ENCODE measurements around the gene KIF26B. TPM values are rescaled to one million over a fixed set of nuclear protein-coding genes. Genes with fewer than 3 reads are reported as not detected.

The KIF26B gene
- total RNA-seq, 2 donors from 2014 or later: 0.30 to 0.35 TPM

GRCh38 chr1:245546875-245547274, 392.1 kb downstream of the KIF26B start:
- H3K4me1 ChIP-seq: no peaks in the 10 kb centered on the region
- H3K27ac ChIP-seq: no peak overlapping the region
- no peak for TF ChIP-seq CTCF (IDR thresholded peaks at IDR 0.05)
- no peak for DNase-seq
- intact Hi-C loops (cut with DNase I): no loop called here
- H3K9ac ChIP-seq (ENCODE audit: low read depth in 2 of 2, low read length in 2 of 2): no peak overlapping the region
- H3K4me3 ChIP-seq: no peak overlapping the region
- no peaks in the 10 kb centered on the region for H3K9me3 ChIP-seq
- H3K36me3 ChIP-seq: no peaks in the 10 kb centered on the region
- H3K27me3 ChIP-seq: no peaks in the 10 kb centered on the region

GRCh38 chr1:245549996-245550719, 395.4 kb downstream of the KIF26B start:
- H3K27me3 ChIP-seq: no peaks in the 10 kb centered on the region
- DNase-seq: no peak
- no peak for TF ChIP-seq CTCF (IDR thresholded peaks at IDR 0.05)
- H3K4me1 ChIP-seq: no peaks in the 10 kb centered on the region
- intact Hi-C loops (cut with DNase I): no loop called here
- H3K27ac ChIP-seq: no peak overlapping the region
- no peak overlapping the region for H3K4me3 ChIP-seq
- H3K9ac ChIP-seq (ENCODE audit: low read depth in 2 of 2, low read length in 2 of 2): no peak overlapping the region
- no peaks in the 10 kb centered on the region for H3K36me3 ChIP-seq
- no peaks in the 10 kb centered on the region for H3K9me3 ChIP-seq

DNA sequence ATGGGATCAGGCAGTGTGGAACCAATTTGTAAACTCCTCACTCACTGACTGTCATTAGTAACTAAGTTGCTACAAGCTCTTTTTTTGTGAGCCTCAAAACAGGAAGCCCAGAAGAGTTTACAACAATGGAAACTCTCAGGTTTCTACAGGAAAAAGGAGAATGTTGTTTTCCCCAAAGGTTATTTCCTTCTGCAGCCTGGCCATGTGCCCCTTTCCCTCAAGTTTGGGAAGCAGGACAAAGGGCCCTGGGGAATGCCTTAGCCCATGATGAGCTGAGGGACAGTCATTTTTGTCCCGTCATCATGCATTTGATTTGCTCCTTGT, 395.9 kb downstream of the KIF26B start:
- Histone ChIP-seq H3K9ac (ENCODE audit: low read depth in 2 of 2, low read length in 2 of 2) (no peak overlapping the region), H3K4me3 (no peak overlapping the region), H3K36me3 (no peaks in the 10 kb centered on the region), H3K27ac (no peak overlapping the region), H3K27me3 (no peaks in the 10 kb centered on the region), H3K4me1 (no peaks in the 10 kb centered on the region), H3K9me3 (no peaks in the 10 kb centered on the region)
- no peak for DNase-seq
- intact Hi-C loops (cut with DNase I): no loop called here
- TF ChIP-seq CTCF (IDR thresholded peaks at IDR 0.05): no peak

DNA sequence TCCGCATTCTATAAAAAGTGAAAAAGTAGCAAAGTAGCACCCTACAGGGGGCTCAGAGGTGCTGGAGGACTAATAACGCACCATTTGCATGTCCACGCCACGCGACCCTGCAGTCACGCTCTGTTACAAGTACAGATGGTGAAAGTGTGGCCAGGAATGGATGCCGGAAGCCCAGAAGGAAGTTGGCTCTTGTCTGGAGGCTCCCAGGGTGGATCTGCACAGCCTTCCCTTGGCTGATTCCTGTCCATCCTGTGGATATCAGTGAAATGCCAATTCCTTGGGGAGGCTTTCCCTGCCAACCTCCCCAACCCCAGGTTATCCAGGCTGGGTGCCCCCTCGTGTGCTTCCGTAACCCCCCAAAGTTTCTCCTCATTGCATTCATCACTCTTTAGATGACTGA, 396.8 kb downstream of the KIF26B start:
- no peak for TF ChIP-seq CTCF (IDR thresholded peaks at IDR 0.05)

GRCh38 chr1:245552331-245552730, 397.5 kb downstream of the KIF26B start:
- Histone ChIP-seq H3K9me3 (no peaks in the 10 kb centered on the region), H3K4me3 (no peak overlapping the region), H3K9ac (ENCODE audit: low read depth in 2 of 2, low read length in 2 of 2) (no peak overlapping the region), H3K4me1 (no peaks in the 10 kb centered on the region), H3K27ac (no peak overlapping the region), H3K36me3 (no peaks in the 10 kb centered on the region), H3K27me3 (no peaks in the 10 kb centered on the region)
- TF ChIP-seq CTCF (IDR thresholded peaks at IDR 0.05): no peak
- intact Hi-C loops (cut with DNase I): no loop called here
- DNase-seq: no peak

More for the DNA sequence above, 396.8 kb downstream of the KIF26B start:
- Histone ChIP-seq H3K9me3 (no peaks in the 10 kb centered on the region), H3K4me1 (no peaks in the 10 kb centered on the region), H3K4me3 (no peak overlapping the region), H3K9ac (ENCODE audit: low read depth in 2 of 2, low read length in 2 of 2) (no peak overlapping the region), H3K36me3 (no peaks in the 10 kb centered on the region), H3K27ac (no peak overlapping the region), H3K27me3 (no peaks in the 10 kb centered on the region)
- DNase-seq: no peak
- intact Hi-C loops (cut with DNase I): no loop called here
